Endothelial cell of umbilical vein (primary cell): Measurements from ENCODE around the gene RANBP3. TPM values are rescaled to one million over a fixed set of nuclear protein-coding genes. Genes with fewer than 3 reads are reported as not detected.

ENCODE experiments used
- BruUV-seq: library from RNA; stranded (reverse); fragments of 400-500 nt; replicated peaks from 2 replicates; lab custom pipeline; 2021; lab: Mats Ljungman, UMichigan
- CTCF ChIA-PET: fragments of 300-600, 350-600 bp; sonication (Branson Sonifier 250); formaldehyde crosslinking; loops from one replicate; lab custom pipeline; 2021; ENCODE audit warnings: antibody characterized with exemption, inconsistent platforms; lab: Charles Lee
- POLR2A ChIA-PET: fragments of 300-600, 350-600 bp; sonication (Branson Sonifier 250); formaldehyde crosslinking; loops from one replicate; lab custom pipeline; 2021; ENCODE audit warnings: antibody characterized with exemption, inconsistent platforms; lab: Charles Lee
- DNase-seq: peaks from one replicate; pipeline ENCODE4 v3.0.0-alpha.2; 2011; ENCODE audit warnings: low read depth, low spot score
- FAIRE-seq: peaks from 2 replicates; lab custom pipeline; 2011; peaks lifted over from hg19 to GRCh38; lab: Jason Lieb, UNC
- H2AFZ ChIP-seq: 2 replicates; pipeline ENCODE4 v1.6.0; 2012; ENCODE audit warnings: low read depth, low read length, control low read depth, inconsistent platforms
- H3K27ac ChIP-seq: 2 replicates; pipeline ENCODE4 v1.5.1; 2011; ENCODE audit warnings: low read depth, mild to moderate bottlenecking, control low read depth, low read length, moderate library complexity; ENCODE audit not compliant: insufficient read depth
- H3K27me3 ChIP-seq, 2 experiments: 2 replicates each; pipeline versions ENCODE4 v1.6.0 to v1.6.1; 2011; ENCODE audit warnings: low read length in 2 of 2, mixed read lengths in 1 of 2; ENCODE audit not compliant: control insufficient read depth in 2 of 2, insufficient read depth in 2 of 2
- H3K36me3 ChIP-seq, 2 experiments: 2 replicates in 1 of 2; 3 replicates in 1 of 2; pipeline ENCODE4 v1.5.1; 2011; ENCODE audit warnings: low read length in 2 of 2, mild to moderate bottlenecking in 1 of 2, moderate library complexity in 1 of 2; ENCODE audit not compliant: control insufficient read depth in 2 of 2, insufficient read depth in 2 of 2; ENCODE audit errors: extremely low read depth in 1 of 2
- H3K4me1 ChIP-seq: 3 replicates; pipeline ENCODE4 v1.5.1; 2011; ENCODE audit warnings: mild to moderate bottlenecking, low read length; ENCODE audit not compliant: control insufficient read depth, insufficient read depth; ENCODE audit errors: extremely low read depth
- H3K4me2 ChIP-seq: 2 replicates; pipeline ENCODE4 v1.6.1; 2011; ENCODE audit warnings: low read length, control low read depth, mixed read lengths; ENCODE audit not compliant: insufficient read depth
- H3K4me3 ChIP-seq, 3 experiments: fragments of 200-600 bp in 1 of 3; sonication (generic), shearing (Covaris generic) in 1 of 3; replicated peaks in 1 of 3; 2 replicates each; pipeline ENCODE4 v1.5.1; 2011 to 2016; ENCODE audit warnings: control low read depth in 3 of 3, low read length in 3 of 3, mild to moderate bottlenecking in 2 of 3, inconsistent platforms in 1 of 3, low read depth in 1 of 3, moderate library complexity in 1 of 3; ENCODE audit not compliant: insufficient read depth in 1 of 3
- H3K79me2 ChIP-seq: 2 replicates; pipeline ENCODE4 v1.6.0; 2012; ENCODE audit warnings: low read length, inconsistent platforms; ENCODE audit not compliant: control insufficient read depth, insufficient read depth
- H3K9ac ChIP-seq: replicated peaks from 2 replicates; pipeline ENCODE3; 2011; ENCODE audit warnings: low read length, control low read depth; ENCODE audit not compliant: insufficient read depth; ENCODE audit errors: extremely low read depth
- H3K9me1 ChIP-seq: replicated peaks from 3 replicates; pipeline ENCODE4 v1.6.0; 2011; ENCODE audit warnings: mild to moderate bottlenecking, low read length; ENCODE audit not compliant: control insufficient read depth, insufficient read depth; ENCODE audit errors: extremely low read depth
- H3K9me3 ChIP-seq: replicated peaks from 2 replicates; pipeline ENCODE4 v1.5.1; 2012; ENCODE audit warnings: low read length, inconsistent platforms; ENCODE audit not compliant: control insufficient read depth, insufficient read depth
- H4K20me1 ChIP-seq: replicated peaks from 2 replicates; pipeline ENCODE3; 2011; ENCODE audit warnings: mild to moderate bottlenecking, low read length; ENCODE audit not compliant: control insufficient read depth, insufficient read depth; ENCODE audit errors: extremely low read depth
- CTCF ChIP-seq, 2 donors: IDR thresholded peaks; 1 replicate in 1 of 2; 2 replicates in 1 of 2; pipeline ENCODE4 v1.5.1; 2011; ENCODE audit warnings: low read length in 2 of 2, mild to moderate bottlenecking in 2 of 2, moderate library complexity in 2 of 2, control low read depth in 1 of 2, inconsistent platforms in 1 of 2, low read depth in 1 of 2; ENCODE audit not compliant: insufficient read depth in 1 of 2; ENCODE audit errors: extremely low read depth in 1 of 2
- FOS ChIP-seq: IDR thresholded peaks from 2 replicates; pipeline ENCODE4 v1.6.1; 2011; ENCODE audit warnings: mild to moderate bottlenecking, low read length, moderate library complexity, borderline replicate concordance; ENCODE audit not compliant: insufficient read depth
- GATA2 ChIP-seq: IDR thresholded peaks from 2 replicates; pipeline ENCODE4 v1.7.0; 2011; ENCODE audit warnings: low read depth, mild to moderate bottlenecking, moderate library complexity, mixed read lengths, low read length; ENCODE audit not compliant: insufficient read length, insufficient read depth
- JUN ChIP-seq: IDR thresholded peaks from 2 replicates; pipeline ENCODE4 v1.6.1; 2011; ENCODE audit warnings: borderline replicate concordance, low read depth; ENCODE audit not compliant: insufficient read length, insufficient read depth
- MAX ChIP-seq: IDR thresholded peaks from 2 replicates; pipeline ENCODE4 v1.6.1; 2011; ENCODE audit not compliant: insufficient read depth, insufficient read length
- dilution Hi-C: fragments of 300-500 bp; cut with MboI; formaldehyde crosslinking; loops from one replicate; pipeline ENCODE4 v1.15.0; 2019; ENCODE audit warnings: low sequenced_read_pairs; ENCODE audit not compliant: extremely low pct_ligation_motif_present
- intact Hi-C: fragments of 100-400 bp; cut with micrococcal nuclease; formaldehyde crosslinking; loops from one replicate; pipeline ENCODE4 v1.10.0; 2022
- polyA plus RNA-seq, 4 experiments: library from polyadenylated mRNA; depleted of rRNA in 3 of 4; stranded (reverse) in 3 of 4; unstranded in 1 of 4; fragments of >200 nt; gene quantifications; 2 replicates each; pipeline versions ENCODE4 v1.2.1 to v1.2.3, GENCODE V29; 2011 to 2012; ENCODE audit warnings: missing spikeins in 1 of 4
- total RNA-seq: library from RNA; stranded (reverse); gene quantifications from 2 replicates; pipeline ENCODE4 v1.2.3, GENCODE V29; 2021

RANBP3 gene
- total and polyA plus RNA-seq, 2 donors (not counting 3 experiments of a cell fraction or from before 2014, with no cell fraction given) = 72.3 to 85.3 TPM

GRCh38 chr19:5951338-5951861, 26.5 kb downstream of the RANBP3 start:
- DNase-seq (peak; percentile 24), FAIRE-seq (no peak)
- Histone ChIP-seq H3K36me3 (peaks cover 0 to 4% of the 10 kb centered on the region in 2 experiments), H3K27ac (no peak overlapping the region), H2AFZ (no peak overlapping the region), H3K4me1 (peaks cover 41% of the 10 kb centered on the region), H3K9ac (no peak overlapping the region), H3K9me1 (no peaks in the 10 kb centered on the region), H4K20me1 (no peaks in the 10 kb centered on the region), H3K79me2 (peaks cover 74% of the 10 kb centered on the region), H3K4me2 (no peak overlapping the region), H3K9me3 (no peaks in the 10 kb centered on the region), H3K4me3 (no peak overlapping the region), H3K27me3 (no peaks in the 10 kb centered on the region)
- no TSS peak for BruUV-seq
- TF ChIP-seq MAX (no peak), FOS (no peak), CTCF (IDR thresholded peaks at IDR 0.05; ENCODE audit: extremely low read depth in 1 of 2, insufficient read depth in 1 of 2, low read depth in 1 of 2, low read length in 2 of 2) (no peak), GATA2 (no peak), JUN (no peak)
- POLR2A ChIA-PET = no interaction called here
- dilution Hi-C loops = no loop called here
- intact Hi-C loops = no loop called here
- CTCF ChIA-PET = interaction anchor here (0.9 to 7.2 kb wide), 6 partner anchors 9 to 147 kb away, joined by 3 to 46 read pairs (median 4); no protein-coding TSS in a partner anchor
